22Rv1 (cell line): Measurements from ENCODE around the gene VSIG8.

Experiments
- CTCF ChIP-seq: fragments of 450-650 bp; IDR thresholded peaks from 2 replicates; pipeline ENCODE4 v1.5.1; 2017; ENCODE audit warnings: mild to moderate bottlenecking
- ZFX ChIP-seq: fragments of 450-650 bp; IDR thresholded peaks from 2 replicates; pipeline ENCODE4 v1.6.1; 2017; ENCODE audit warnings: antibody characterized with exemption, borderline replicate concordance

GRCh38 chr1:159827549-159827948 is 34.9 kb downstream of the VSIG8 start:
- no peak for TF ChIP-seq CTCF
- no peak for TF ChIP-seq ZFX
